K562 (cell line): ENCODE results near the gene TMEM164. TPM values are rescaled to one million over a fixed set of nuclear protein-coding genes. Genes with fewer than 3 reads are reported as not detected.

ENCODE experiments used
- ATF4 ChIP-seq: fragments of 450-650 bp; formaldehyde crosslinking; IDR thresholded peaks from 2 replicates; pipeline ENCODE4 v1.4.0; 2022; ENCODE audit warnings: mild to moderate bottlenecking, moderate library complexity
- BRD9 ChIP-seq: fragments of 450-650 bp; IDR thresholded peaks from 2 replicates; pipeline ENCODE4 v1.6.1; 2018; ENCODE audit warnings: low read depth; ENCODE audit not compliant: partially characterized antibody
- C11orf30 ChIP-seq: fragments of 450-650 bp; IDR thresholded peaks from 2 replicates; pipeline ENCODE4 v1.6.1; 2016; ENCODE audit warnings: low read depth, mild to moderate bottlenecking
- E2F3 ChIP-seq: fragments of 250-450 bp; sonication (Bioruptor Pico); IDR thresholded peaks from 2 replicates; pipeline ENCODE4 v1.4.0; 2020; ENCODE audit warnings: mild to moderate bottlenecking
- ELK3 ChIP-seq: fragments of 450-650 bp; formaldehyde crosslinking; IDR thresholded peaks from 2 replicates; pipeline ENCODE4 v1.4.0; 2020; ENCODE audit warnings: mild to moderate bottlenecking
- HMG20A ChIP-seq: fragments of 450-650 bp; formaldehyde crosslinking; conservative IDR thresholded peaks from 2 replicates; pipeline ENCODE4 v1.4.0; 2020; ENCODE audit warnings: mild to moderate bottlenecking, mixed read lengths
- KHSRP ChIP-seq: fragments of 450-650 bp; IDR thresholded peaks from 2 replicates; pipeline ENCODE4 v1.6.1; 2017
- MTF1 ChIP-seq: fragments of 250-450 bp; sonication (Bioruptor Pico); IDR thresholded peaks from 2 replicates; pipeline ENCODE4 v1.9.0; 2021; ENCODE audit warnings: moderate library complexity, mild to moderate bottlenecking, inconsistent platforms, borderline replicate concordance
- NONO ChIP-seq, 2 experiments: fragments of 200-400 bp in 1 of 2; fragments of 450-650 bp in 1 of 2; formaldehyde crosslinking in 1 of 2; IDR thresholded peaks; 2 replicates each; pipeline ENCODE4 v1.6.1; 2017; ENCODE audit warnings: low read depth in 2 of 2, mild to moderate bottlenecking in 2 of 2, moderate library complexity in 2 of 2, low read length in 1 of 2
- NRF1 ChIP-seq, 2 experiments: fragments of 450-650 bp; IDR thresholded peaks in 1 of 2; conservative IDR thresholded peaks in 1 of 2; 2 replicates each; pipeline ENCODE4 v1.6.1; 2014; ENCODE audit warnings: mild to moderate bottlenecking in 2 of 2
- POLR3G ChIP-seq: IDR thresholded peaks from 2 replicates; pipeline ENCODE4 v1.6.1; 2011; ENCODE audit not compliant: insufficient read length, insufficient replicate concordance; ENCODE audit errors: extremely low read depth
- SMARCC2 ChIP-seq: fragments of 450-650 bp; IDR thresholded peaks from 2 replicates; pipeline ENCODE4 v1.6.1; 2017; ENCODE audit warnings: antibody characterized with exemption, moderate library complexity, mild to moderate bottlenecking, low read depth
- SOX6 ChIP-seq: fragments of 450-650 bp; IDR thresholded peaks from 2 replicates; pipeline ENCODE4 v1.6.1; 2014; ENCODE audit warnings: mild to moderate bottlenecking
- TFE3 ChIP-seq: fragments of 450-650 bp; formaldehyde crosslinking; IDR thresholded peaks from 2 replicates; pipeline ENCODE4 v1.4.0; 2020; ENCODE audit warnings: mild to moderate bottlenecking, mixed read lengths
- THRAP3 ChIP-seq: fragments of 450-650 bp; IDR thresholded peaks from 2 replicates; pipeline ENCODE4 v1.6.1; 2016; ENCODE audit warnings: mild to moderate bottlenecking, inconsistent platforms, borderline replicate concordance
- ZFX ChIP-seq: sonication (generic); formaldehyde crosslinking; IDR thresholded peaks from 2 replicates; pipeline ENCODE4 v1.8.0; 2022; ENCODE audit warnings: mild to moderate bottlenecking, missing genetic modification reagents, moderate library complexity
- ZNF395 ChIP-seq: fragments of 200-800 bp; sonication (Bioruptor generic); IDR thresholded peaks from 2 replicates; pipeline ENCODE4 v1.6.1; 2017; ENCODE audit warnings: missing genetic modification characterization, missing compliant biosample characterization
- ZNF592 ChIP-seq: fragments of 450-650 bp; IDR thresholded peaks from 2 replicates; pipeline ENCODE4 v1.6.1; 2017; ENCODE audit warnings: antibody characterized with exemption, mild to moderate bottlenecking
- polyA plus RNA-seq, 8 experiments: library from polyadenylated mRNA; depleted of rRNA in 4 of 8; stranded (reverse) in 5 of 8; unstranded in 3 of 8; fragments of >200 nt; fragmentation: Nextera tagmentation in 2 of 8; fragmentation: Illumina TruSeq in 1 of 8; extraction: Ambion mirVana in 2 of 8; extraction: Trizol in 1 of 8; gene quantifications; 2 replicates each; pipeline versions ENCODE4 v1.2.1 to v1.2.3, GENCODE V29; 2011 to 2014; ENCODE audit warnings: inconsistent platforms in 1 of 8, missing spikeins in 1 of 8
- total RNA-seq, 7 experiments: library from RNA; depleted of rRNA in 6 of 7; stranded (reverse); fragments of >200 nt in 6 of 7; fragmentation: Illumina TruSeq in 2 of 7; extraction: Trizol in 2 of 7; gene quantifications; 2 replicates each; pipeline versions ENCODE4 v1.2.1 to v1.2.3, GENCODE V29; 2011 to 2021; ENCODE audit warnings: low replicate concordance in 1 of 7

The TMEM164 gene
- total and polyA plus RNA-seq, 9 of the 15 experiments (the other 6 are each of a cell fraction or from before 2014, with no cell fraction given) = 2.4 to 57.3 (median 23.1) TPM

- TF ChIP-seq ZNF592 = peak; percentile 100
- peak; percentile 80 for TF ChIP-seq TFE3 (CRISPR knock-in tag)
- no peak for TF ChIP-seq KHSRP
- no peak for TF ChIP-seq SMARCC2
- peak; percentile 48; the same call in 1 of the 2 replicates for TF ChIP-seq SOX6
- TF ChIP-seq MTF1 (CRISPR knock-in tag) = peak; percentile 96
- peak; percentile 89 for TF ChIP-seq HMG20A (CRISPR knock-in tag)
- TF ChIP-seq NONO (IDR thresholded peaks at IDR 0.05; ENCODE audit: low read depth in 2 of 2, low read length in 1 of 2) = no peak
- TF ChIP-seq NRF1 (conservative IDR thresholded peaks at IDR 0.05 in 1 of 2, IDR thresholded peaks at IDR 0.05 in 1 of 2) = no peak
- TF ChIP-seq C11orf30 = no peak
- TF ChIP-seq BRD9 = no peak
- TF ChIP-seq POLR3G = no peak
- no peak for TF ChIP-seq THRAP3
- TF ChIP-seq ELK3 (CRISPR knock-in tag) = peak; percentile 94
- TF ChIP-seq ZNF395 (CRISPR knock-in tag) = peak; percentile 99
- TF ChIP-seq ZFX (CRISPR knock-in tag) = no peak
- TF ChIP-seq ATF4 (CRISPR knock-in tag) = peak; percentile 95
- TF ChIP-seq E2F3 (CRISPR knock-in tag) = peak; percentile 98
Observed at GRCh38 chrX:110000847-110001713, 1.8 kb upstream of the TMEM164 start (continued).
